HG03565 (cell line): Measurements from ENCODE around the gene TTC39A.

Source experiments
- ATAC-seq: cut with Tn5 transposase; IDR thresholded peaks from one replicate; pipeline ENCODE4 v1.9.1; 2021; ENCODE audit warnings: mild to moderate bottlenecking, moderate library complexity; ENCODE audit not compliant: unreplicated experiment

The TTC39A gene

GRCh38 chr1:51316113-51316845 is 14.1 kb downstream of the TTC39A start:
- ATAC-seq: no peak

- ATAC-seq: no peak
Measured at GRCh38 chr1:51314974-51315373, 15.4 kb downstream of the TTC39A start.

GRCh38 chr1:51313961-51314777 is 16.2 kb downstream of the TTC39A start:
- no peak for ATAC-seq

- no peak for ATAC-seq
Measured at GRCh38 chr1:51313268-51313852, 17.0 kb downstream of the TTC39A start.

GRCh38 chr1:51312718-51313117 is 17.6 kb downstream of the TTC39A start:
- no peak for ATAC-seq

GRCh38 chr1:51311826-51312225 is 18.5 kb downstream of the TTC39A start:
- no peak for ATAC-seq

- no peak for ATAC-seq
Measured at GRCh38 chr1:51310871-51311613, 19.3 kb downstream of the TTC39A start.

- ATAC-seq: no peak
Measured at GRCh38 chr1:51309291-51309690, 21.1 kb downstream of the TTC39A start.

GRCh38 chr1:51308636-51309035 is 21.7 kb downstream of the TTC39A start:
- no peak for ATAC-seq

GRCh38 chr1:51306950-51307349 is 23.4 kb downstream of the TTC39A start:
- ATAC-seq: no peak

- no peak for ATAC-seq
Measured at GRCh38 chr1:51305371-51305823, 25.0 kb downstream of the TTC39A start.

GRCh38 chr1:51304360-51304759 is 26.0 kb downstream of the TTC39A start:
- no peak for ATAC-seq

GRCh38 chr1:51303751-51304251 is 26.6 kb downstream of the TTC39A start:
- no peak for ATAC-seq

GRCh38 chr1:51303315-51303714 is 27.0 kb downstream of the TTC39A start:
- ATAC-seq: no peak

GRCh38 chr1:51302746-51303145 is 27.6 kb downstream of the TTC39A start:
- no peak for ATAC-seq

GRCh38 chr1:51302270-51302669 is 28.1 kb downstream of the TTC39A start:
- no peak for ATAC-seq

- no peak for ATAC-seq
Measured at GRCh38 chr1:51301844-51302162, 28.6 kb downstream of the TTC39A start.

- ATAC-seq: peak; percentile 36
Measured at GRCh38 chr1:51301152-51301843, 29.1 kb downstream of the TTC39A start.

- no peak for ATAC-seq
Measured at GRCh38 chr1:51299981-51300670, 30.2 kb downstream of the TTC39A start.
